Choroid plexus epithelial cell (primary cell): ENCODE data around the gene ERRFI1.
A peak's percentile ranks its signal among the peaks of the same experiment; 100 is the strongest.

Source experiments
- DNase-seq: peaks from one replicate; pipeline ENCODE4 v3.0.0-alpha.2; 2010; ENCODE audit warnings: low read depth
- H3K4me3 ChIP-seq: 2 replicates; pipeline ENCODE4 v1.5.1; 2011; ENCODE audit warnings: low read depth, mild to moderate bottlenecking, control low read depth, low read length, moderate library complexity
- TF ChIP-seq, protein P1 (sequence below): conservative IDR thresholded peaks from 2 replicates; pipeline ENCODE4 v1.5.1; 2011; ENCODE audit warnings: low read depth, mild to moderate bottlenecking, control low read depth, inconsistent platforms, low read length, moderate library complexity

ERRFI1 gene

DNA sequence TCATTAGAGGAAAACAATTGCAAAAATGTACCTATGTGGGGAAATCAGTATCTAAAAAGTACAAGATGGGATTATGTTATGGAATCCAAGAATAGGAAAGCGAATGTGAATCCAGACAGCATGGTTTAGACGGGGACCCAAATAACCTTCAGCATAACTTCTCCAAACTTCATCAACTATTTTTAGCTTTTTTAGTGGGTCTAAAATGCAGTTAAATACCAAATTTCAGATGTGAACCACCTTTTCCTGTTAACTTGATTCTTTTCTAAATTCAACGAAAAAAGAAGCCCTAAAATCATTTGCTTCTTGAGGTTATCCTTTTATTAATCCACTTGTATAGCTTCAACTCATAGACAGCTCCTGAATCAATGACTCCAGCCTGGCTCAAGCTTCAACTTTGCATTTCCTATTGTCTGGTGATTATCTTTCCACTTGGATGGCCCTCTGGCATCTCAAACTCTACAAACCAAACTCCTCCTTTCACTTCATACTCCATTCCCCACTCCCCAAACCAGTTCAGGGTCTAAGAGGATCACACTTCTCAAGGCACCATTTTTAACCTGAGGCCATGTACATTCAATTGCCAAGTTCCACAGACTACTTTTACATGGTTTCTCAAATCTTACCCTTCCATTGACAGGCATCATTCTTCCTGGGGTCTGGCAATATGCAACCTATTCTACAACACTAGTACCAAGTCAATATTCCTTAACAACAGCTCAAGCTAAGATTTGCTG is 7.4 kb downstream of the ERRFI1 start:
- peak; percentile 49 for DNase-seq
- peak overlapping the region; percentile 20 for H3K4me3 ChIP-seq
- TF ChIP-seq, protein P1, sequence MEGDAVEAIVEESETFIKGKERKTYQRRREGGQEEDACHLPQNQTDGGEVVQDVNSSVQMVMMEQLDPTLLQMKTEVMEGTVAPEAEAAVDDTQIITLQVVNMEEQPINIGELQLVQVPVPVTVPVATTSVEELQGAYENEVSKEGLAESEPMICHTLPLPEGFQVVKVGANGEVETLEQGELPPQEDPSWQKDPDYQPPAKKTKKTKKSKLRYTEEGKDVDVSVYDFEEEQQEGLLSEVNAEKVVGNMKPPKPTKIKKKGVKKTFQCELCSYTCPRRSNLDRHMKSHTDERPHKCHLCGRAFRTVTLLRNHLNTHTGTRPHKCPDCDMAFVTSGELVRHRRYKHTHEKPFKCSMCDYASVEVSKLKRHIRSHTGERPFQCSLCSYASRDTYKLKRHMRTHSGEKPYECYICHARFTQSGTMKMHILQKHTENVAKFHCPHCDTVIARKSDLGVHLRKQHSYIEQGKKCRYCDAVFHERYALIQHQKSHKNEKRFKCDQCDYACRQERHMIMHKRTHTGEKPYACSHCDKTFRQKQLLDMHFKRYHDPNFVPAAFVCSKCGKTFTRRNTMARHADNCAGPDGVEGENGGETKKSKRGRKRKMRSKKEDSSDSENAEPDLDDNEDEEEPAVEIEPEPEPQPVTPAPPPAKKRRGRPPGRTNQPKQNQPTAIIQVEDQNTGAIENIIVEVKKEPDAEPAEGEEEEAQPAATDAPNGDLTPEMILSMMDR: no peak

DNA sequence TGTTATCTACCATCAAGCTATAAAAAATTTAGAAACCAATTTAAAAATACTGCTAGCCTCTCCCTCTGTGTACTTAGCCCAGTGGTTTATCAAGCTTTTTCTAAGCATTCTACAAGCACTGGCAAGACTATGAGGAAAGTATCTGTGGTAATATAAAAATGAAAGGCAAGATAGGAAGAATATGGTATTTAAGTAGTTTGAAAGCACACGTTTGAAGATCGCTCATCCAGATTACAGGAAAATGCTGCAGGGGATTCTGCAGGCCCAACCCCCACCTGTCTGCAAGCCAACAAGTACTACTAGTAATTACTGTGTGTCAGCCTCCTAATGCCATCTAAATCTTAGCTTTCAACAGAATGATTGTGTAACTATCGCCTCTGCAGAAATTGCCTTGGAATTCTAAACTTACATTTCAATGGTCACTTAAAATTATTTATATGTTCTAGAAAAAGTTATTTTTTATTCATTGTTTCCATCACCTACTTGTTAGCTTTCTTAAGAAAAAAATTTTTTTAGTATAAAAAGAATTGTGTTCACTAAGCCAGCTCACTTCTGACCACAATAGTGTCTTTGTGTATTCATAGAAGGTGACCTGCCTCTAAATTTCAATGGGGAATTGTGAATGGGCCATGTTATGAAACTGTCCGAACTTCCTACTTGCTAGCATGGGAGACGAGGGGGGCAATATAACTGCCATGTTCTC is 8.5 kb downstream of the ERRFI1 start:
- H3K4me3 ChIP-seq: no peak overlapping the region
- TF ChIP-seq, protein P1: no peak
- DNase-seq: peak; percentile 61

DNA sequence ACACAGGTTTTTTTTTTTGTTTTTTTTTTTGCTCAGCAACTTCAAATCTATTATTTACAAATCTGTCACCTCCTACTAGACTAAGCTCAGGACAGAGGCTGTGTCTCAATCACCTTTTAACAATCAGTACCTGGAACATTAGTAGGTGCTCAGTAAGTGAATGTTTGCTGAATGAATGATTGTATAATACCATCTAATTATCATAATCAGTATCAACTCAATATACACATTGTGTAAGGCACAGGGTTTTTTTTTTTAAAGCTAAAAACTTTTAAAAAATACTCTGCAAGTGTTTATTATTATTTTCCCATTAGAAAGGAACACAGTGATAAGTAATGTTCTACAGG is 9.2 kb downstream of the ERRFI1 start:
- DNase-seq: no peak
- TF ChIP-seq, protein P1: no peak
- H3K4me3 ChIP-seq: no peak overlapping the region

DNA sequence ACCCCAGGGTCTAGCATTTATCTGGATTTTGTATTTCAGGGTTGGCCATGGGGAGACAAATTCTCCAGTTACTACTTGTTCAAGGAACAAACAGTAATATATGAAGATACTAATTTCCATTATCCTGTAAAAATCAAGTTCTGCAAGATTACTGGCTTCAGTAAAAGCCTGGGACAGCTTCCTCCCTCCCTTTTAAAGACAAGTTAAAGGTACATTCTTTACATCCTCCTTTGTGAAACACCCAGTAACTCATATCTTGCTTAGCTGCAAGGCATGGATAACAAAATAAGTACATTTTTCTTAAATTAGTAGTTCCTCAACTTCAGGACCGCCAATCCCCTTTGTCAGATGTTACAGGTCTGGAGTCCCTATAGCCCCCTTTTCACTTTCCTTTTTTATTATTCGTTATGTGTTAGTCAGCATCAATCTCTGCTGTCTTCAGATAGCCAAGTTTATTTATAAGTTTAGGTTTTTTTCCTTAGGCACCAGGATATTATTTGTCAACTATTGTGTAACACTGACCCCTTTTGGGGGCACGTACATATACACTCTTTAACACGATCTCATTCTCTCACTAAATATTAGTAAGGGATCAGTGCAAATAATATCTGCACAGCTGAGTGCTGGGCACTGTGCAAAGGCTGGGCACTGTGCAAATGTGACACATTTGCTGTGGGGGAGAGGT is 9.8 kb downstream of the ERRFI1 start:
- TF ChIP-seq, protein P1: no peak
- H3K4me3 ChIP-seq: peak overlapping the region; percentile 15
- peak; percentile 48 for DNase-seq

DNA sequence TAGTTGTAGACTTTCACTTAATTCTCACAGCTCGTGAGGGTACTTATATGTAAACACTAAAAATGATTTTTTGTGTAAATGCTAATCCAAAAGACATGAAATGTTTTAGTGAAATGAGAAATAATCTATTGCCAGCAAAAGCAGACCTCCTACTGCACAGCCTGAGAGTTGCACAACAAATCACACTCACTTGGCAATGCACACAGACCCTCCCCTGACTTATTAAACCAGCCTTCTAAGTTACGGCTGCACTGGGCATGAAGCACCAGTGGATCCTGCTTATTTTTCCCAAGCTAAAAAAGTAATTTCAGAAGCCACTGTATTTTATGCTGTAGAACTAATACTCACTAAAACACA is 10.3 kb downstream of the ERRFI1 start:
- TF ChIP-seq, protein P1: no peak

DNA sequence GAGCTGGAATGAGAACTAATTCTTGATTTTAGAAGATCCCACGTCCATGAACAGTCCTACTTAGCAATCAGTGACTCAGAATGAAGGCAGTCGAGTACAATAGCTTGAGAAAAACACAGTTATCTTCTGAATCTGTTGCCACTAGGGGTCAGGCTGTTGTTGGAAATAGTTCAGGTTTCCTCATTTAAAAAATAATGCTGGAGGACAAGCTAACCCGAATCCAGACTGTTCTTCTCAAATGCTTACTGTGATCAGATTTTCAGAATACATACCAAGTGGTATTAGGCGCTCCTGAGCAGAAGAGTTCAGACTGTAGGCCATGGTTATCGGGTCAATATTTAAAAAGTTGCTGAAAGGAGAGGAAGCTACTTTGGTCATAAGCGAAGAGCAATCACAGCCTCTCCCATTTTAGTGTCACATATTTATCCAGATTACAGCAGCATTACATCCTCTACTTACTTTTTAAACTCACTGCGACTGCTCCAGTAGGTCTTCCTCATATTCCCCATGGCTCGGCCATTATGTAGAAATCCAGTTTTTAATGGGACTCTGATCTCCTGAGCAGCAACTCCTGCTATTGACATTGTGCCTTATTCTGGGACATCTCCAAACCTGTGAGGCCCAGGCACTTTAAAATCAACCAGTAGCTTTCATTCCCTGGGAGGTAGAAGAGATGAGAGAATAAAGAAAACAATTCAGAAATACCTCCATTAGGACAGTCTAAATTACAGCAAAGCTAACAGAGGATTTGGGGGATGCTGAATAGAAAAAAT is 10.9 kb downstream of the ERRFI1 start:
- peak overlapping the region; percentile 20 for H3K4me3 ChIP-seq
- DNase-seq: peak; percentile 92
- TF ChIP-seq, protein P1: peak; percentile 61

More for the DNA sequence above, 10.3 kb downstream of the ERRFI1 start:
- H3K4me3 ChIP-seq: peak overlapping the region; percentile 14
- peak; percentile 83 for DNase-seq
